ENCODE results near the gene RTRAF. TPM values are rescaled to one million over a fixed set of nuclear protein-coding genes. Genes with fewer than 3 reads are reported as not detected.

Gene RTRAF
- total and polyA plus RNA-seq, 9 of the 15 experiments (the other 6 are each of a cell fraction or from before 2014, with no cell fraction given) = 126 to 204 (median 155) TPM

GRCh38 chr14:52003324-52003723 is 14.0 kb downstream of the RTRAF start:
- H3K4me3 ChIP-seq = no peak overlapping the region
- ChIA-PET POLR2A (no interaction called here), CTCF (ENCODE audit: low intra/inter-chr PET ratio) (no interaction called here)
- 93% methylated on average over 3 of the region's 3 CpGs for WGBS (ENCODE audit: insufficient coverage, low coverage, missing lambda C conversion rate)
- no peak overlapping the region for H3K27ac ChIP-seq (ENCODE audit: extremely low read depth, low read depth, low read length)
- intact Hi-C loops (cut with micrococcal nuclease) = no loop called here
- in situ Hi-C loops (cut with MboI) = no loop called here
- ATAC-seq (no peak), FAIRE-seq (no peak), DNase-seq (ENCODE audit: extremely low read depth in 1 of 4, low spot score in 3 of 4) (no peak)
- H4K20me1 ChIP-seq (replicated peaks; ENCODE audit: control insufficient read depth, insufficient read depth, low read length) = no peaks in the 10 kb centered on the region
- no peaks in the 10 kb centered on the region for H3K9me1 ChIP-seq (ENCODE audit: control insufficient read depth, insufficient read depth, low read length)
- no peaks in the 10 kb centered on the region for H3K9me3 ChIP-seq (replicated peaks; ENCODE audit: control insufficient read depth, insufficient read depth, low read depth, low read length)
- no TSS peak for BruUV-seq (replicated peaks)
- no peaks in the 10 kb centered on the region for H3K4me1 ChIP-seq (replicated peaks in 1 of 2; ENCODE audit: control insufficient read depth in 2 of 2, insufficient read depth in 2 of 2, low read length in 2 of 2)
- no peak overlapping the region for H3K9ac ChIP-seq (ENCODE audit: insufficient read depth in 1 of 2, low read depth in 2 of 2, low read length in 2 of 2)
- H3K36me3 ChIP-seq (ENCODE audit: control insufficient read depth, insufficient read depth, low read length) = peaks cover 96% of the 10 kb centered on the region
- no peaks in the 10 kb centered on the region for H3K27me3 ChIP-seq (ENCODE audit: control insufficient read depth in 2 of 2, insufficient read depth in 2 of 2, low read length in 2 of 2)
- H3K4me2 ChIP-seq (ENCODE audit: insufficient read depth, low read length) = no peak overlapping the region
- no peak overlapping the region for H2AFZ ChIP-seq (ENCODE audit: low read depth, low read length)
- TF ChIP-seq, protein P1, sequence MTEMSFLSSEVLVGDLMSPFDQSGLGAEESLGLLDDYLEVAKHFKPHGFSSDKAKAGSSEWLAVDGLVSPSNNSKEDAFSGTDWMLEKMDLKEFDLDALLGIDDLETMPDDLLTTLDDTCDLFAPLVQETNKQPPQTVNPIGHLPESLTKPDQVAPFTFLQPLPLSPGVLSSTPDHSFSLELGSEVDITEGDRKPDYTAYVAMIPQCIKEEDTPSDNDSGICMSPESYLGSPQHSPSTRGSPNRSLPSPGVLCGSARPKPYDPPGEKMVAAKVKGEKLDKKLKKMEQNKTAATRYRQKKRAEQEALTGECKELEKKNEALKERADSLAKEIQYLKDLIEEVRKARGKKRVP (CRISPR knock-in tag; IDR thresholded peaks at IDR 0.05) = no peak
- TF ChIP-seq BCLAF1 (IDR thresholded peaks at IDR 0.05; ENCODE audit: borderline replicate concordance in 1 of 2, control insufficient read depth in 1 of 2, low read depth in 2 of 2, low read length in 1 of 2) = no peak
- TF ChIP-seq TAF1 (IDR thresholded peaks at IDR 0.05; ENCODE audit: control insufficient read depth, extremely low read depth, insufficient read depth, low read length, severe bottlenecking) = no peak
- TF ChIP-seq, protein P2, sequence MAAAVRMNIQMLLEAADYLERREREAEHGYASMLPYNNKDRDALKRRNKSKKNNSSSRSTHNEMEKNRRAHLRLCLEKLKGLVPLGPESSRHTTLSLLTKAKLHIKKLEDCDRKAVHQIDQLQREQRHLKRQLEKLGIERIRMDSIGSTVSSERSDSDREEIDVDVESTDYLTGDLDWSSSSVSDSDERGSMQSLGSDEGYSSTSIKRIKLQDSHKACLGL (CRISPR knock-in tag; IDR thresholded peaks at IDR 0.05; ENCODE audit: borderline replicate concordance, poor library complexity, severe bottlenecking) = no peak
- no peak for TF ChIP-seq NFE2L1 (tag; IDR thresholded peaks at IDR 0.05; ENCODE audit: borderline replicate concordance, low read depth)
- TF ChIP-seq BACH1 (tag; IDR thresholded peaks at IDR 0.05) = no peak
- no peak for TF ChIP-seq HNRNPH1 (optimal IDR thresholded peaks at IDR 0.05; ENCODE audit: low read depth, low read length)
- TF ChIP-seq NUFIP1 (IDR thresholded peaks at IDR 0.05; ENCODE audit: partially characterized antibody) = no peak
- TF ChIP-seq, protein P3, sequence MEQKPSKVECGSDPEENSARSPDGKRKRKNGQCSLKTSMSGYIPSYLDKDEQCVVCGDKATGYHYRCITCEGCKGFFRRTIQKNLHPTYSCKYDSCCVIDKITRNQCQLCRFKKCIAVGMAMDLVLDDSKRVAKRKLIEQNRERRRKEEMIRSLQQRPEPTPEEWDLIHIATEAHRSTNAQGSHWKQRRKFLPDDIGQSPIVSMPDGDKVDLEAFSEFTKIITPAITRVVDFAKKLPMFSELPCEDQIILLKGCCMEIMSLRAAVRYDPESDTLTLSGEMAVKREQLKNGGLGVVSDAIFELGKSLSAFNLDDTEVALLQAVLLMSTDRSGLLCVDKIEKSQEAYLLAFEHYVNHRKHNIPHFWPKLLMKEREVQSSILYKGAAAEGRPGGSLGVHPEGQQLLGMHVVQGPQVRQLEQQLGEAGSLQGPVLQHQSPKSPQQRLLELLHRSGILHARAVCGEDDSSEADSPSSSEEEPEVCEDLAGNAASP (IDR thresholded peaks at IDR 0.05) = no peak
- TF ChIP-seq RFX5 (IDR thresholded peaks at IDR 0.05; ENCODE audit: low read depth, low read length) = no peak
- no peak for TF ChIP-seq POU5F1 (IDR thresholded peaks at IDR 0.05; ENCODE audit: borderline replicate concordance, low read depth, low read length, partially characterized antibody)
- TF ChIP-seq SOX6 (IDR thresholded peaks at IDR 0.05) = no peak
- no peak for TF ChIP-seq NEUROD1 (IDR thresholded peaks at IDR 0.05; ENCODE audit: borderline replicate concordance, low read depth, low read length, partially characterized antibody)
- no peak for TF ChIP-seq SNIP1 (IDR thresholded peaks at IDR 0.05; ENCODE audit: low read depth)
- no peak for TF ChIP-seq SMARCE1 (IDR thresholded peaks at IDR 0.05)
- H3K79me2 ChIP-seq (ENCODE audit: control insufficient read depth, insufficient read depth, low read length) = no peaks in the 10 kb centered on the region

All from K562 (cell line).